ENCODE data around the gene NCK2. TPM values are rescaled to one million over a fixed set of nuclear protein-coding genes. Genes with fewer than 3 reads are reported as not detected.

NCK2 gene
- total and polyA plus RNA-seq, 9 donors = 43.1 to 89.3 (median 78.8) TPM

- Histone ChIP-seq H3K4me1 (ENCODE audit: control insufficient read depth, insufficient read depth, low read length) (peaks cover 60% of the 10 kb centered on the region), H3K27me3 (ENCODE audit: control insufficient read depth, insufficient read depth, low read length) (no peaks in the 10 kb centered on the region), H3K27ac (ENCODE audit: low read length) (peak overlapping the region; percentile 84), H3K4me3 (ENCODE audit: low read length) (no peak overlapping the region), H3K9me3 (replicated peaks; ENCODE audit: control insufficient read depth, low read depth, low read length) (no peaks in the 10 kb centered on the region), H3K36me3 (ENCODE audit: control insufficient read depth, insufficient read depth, low read length) (peaks cover 5% of the 10 kb centered on the region)
- 59% methylated on average over 4 of the region's 5 CpGs for WGBS (ENCODE audit: insufficient coverage)
- DNase-seq = peak; percentile 45
Observed at GRCh38 chr2:105772362-105772761, 27.6 kb downstream of the NCK2 start.

- Histone ChIP-seq H3K27me3 (ENCODE audit: control insufficient read depth, insufficient read depth, low read length) (no peaks in the 10 kb centered on the region), H3K36me3 (ENCODE audit: control insufficient read depth, insufficient read depth, low read length) (peaks cover 5% of the 10 kb centered on the region), H3K4me3 (ENCODE audit: low read length) (no peak overlapping the region), H3K27ac (ENCODE audit: low read length) (peak overlapping the region; percentile 84), H3K9me3 (replicated peaks; ENCODE audit: control insufficient read depth, low read depth, low read length) (no peaks in the 10 kb centered on the region), H3K4me1 (ENCODE audit: control insufficient read depth, insufficient read depth, low read length) (peaks cover 72% of the 10 kb centered on the region)
- no peak for DNase-seq
- no CpG with 5 or more reads among the region's 2 CpGs for WGBS (ENCODE audit: insufficient coverage)
Observed at GRCh38 chr2:105773568-105773967, 28.9 kb downstream of the NCK2 start.

GRCh38 chr2:105774781-105775337 is 30.1 kb downstream of the NCK2 start:
- DNase-seq = no peak
- Histone ChIP-seq H3K36me3 (ENCODE audit: control insufficient read depth, insufficient read depth, low read length) (peaks cover 5% of the 10 kb centered on the region), H3K27me3 (ENCODE audit: control insufficient read depth, insufficient read depth, low read length) (no peaks in the 10 kb centered on the region), H3K27ac (ENCODE audit: low read length) (no peak overlapping the region), H3K4me3 (ENCODE audit: low read length) (no peak overlapping the region), H3K4me1 (ENCODE audit: control insufficient read depth, insufficient read depth, low read length) (peaks cover 68% of the 10 kb centered on the region), H3K9me3 (replicated peaks; ENCODE audit: control insufficient read depth, low read depth, low read length) (no peaks in the 10 kb centered on the region)
- WGBS (ENCODE audit: insufficient coverage) = no CpG with 5 or more reads among the region's 4 CpGs

- DNase-seq = no peak
- 84% methylated on average over 7 of the region's 11 CpGs for WGBS (ENCODE audit: insufficient coverage)
- Histone ChIP-seq H3K4me1 (ENCODE audit: control insufficient read depth, insufficient read depth, low read length) (peaks cover 71% of the 10 kb centered on the region), H3K9me3 (replicated peaks; ENCODE audit: control insufficient read depth, low read depth, low read length) (no peaks in the 10 kb centered on the region), H3K4me3 (ENCODE audit: low read length) (no peak overlapping the region), H3K36me3 (ENCODE audit: control insufficient read depth, insufficient read depth, low read length) (peaks cover 6% of the 10 kb centered on the region), H3K27me3 (ENCODE audit: control insufficient read depth, insufficient read depth, low read length) (no peaks in the 10 kb centered on the region), H3K27ac (ENCODE audit: low read length) (peak overlapping the region; percentile 77)
Observed at GRCh38 chr2:105775809-105776559, 31.3 kb downstream of the NCK2 start.

GRCh38 chr2:105776560-105776928 is 31.8 kb downstream of the NCK2 start:
- Histone ChIP-seq H3K9me3 (replicated peaks; ENCODE audit: control insufficient read depth, low read depth, low read length) (no peaks in the 10 kb centered on the region), H3K36me3 (ENCODE audit: control insufficient read depth, insufficient read depth, low read length) (peaks cover 11% of the 10 kb centered on the region), H3K27ac (ENCODE audit: low read length) (peak overlapping the region; percentile 77), H3K27me3 (ENCODE audit: control insufficient read depth, insufficient read depth, low read length) (no peaks in the 10 kb centered on the region), H3K4me1 (ENCODE audit: control insufficient read depth, insufficient read depth, low read length) (peaks cover 69% of the 10 kb centered on the region), H3K4me3 (ENCODE audit: low read length) (no peak overlapping the region)
- WGBS (ENCODE audit: insufficient coverage) = 30% methylated on average over 2 of the region's 5 CpGs
- DNase-seq = no peak

GRCh38 chr2:105777031-105777482 is 32.3 kb downstream of the NCK2 start:
- 74% methylated on average over 11 of the region's 13 CpGs for WGBS (ENCODE audit: insufficient coverage)
- no peaks in the 10 kb centered on the region for H3K9me3 ChIP-seq (replicated peaks; ENCODE audit: control insufficient read depth, low read depth, low read length)
- no peaks in the 10 kb centered on the region for H3K27me3 ChIP-seq (ENCODE audit: control insufficient read depth, insufficient read depth, low read length)
- peaks cover 67% of the 10 kb centered on the region for H3K4me1 ChIP-seq (ENCODE audit: control insufficient read depth, insufficient read depth, low read length)
- no peak overlapping the region for H3K4me3 ChIP-seq (ENCODE audit: low read length)
- peak overlapping the region; percentile 77 for H3K27ac ChIP-seq (ENCODE audit: low read length)
- DNase-seq = peak; percentile 62
- peaks cover 15% of the 10 kb centered on the region for H3K36me3 ChIP-seq (ENCODE audit: control insufficient read depth, insufficient read depth, low read length)

GRCh38 chr2:105777506-105778055 is 32.9 kb downstream of the NCK2 start:
- no peak overlapping the region for H3K4me3 ChIP-seq (ENCODE audit: low read length)
- peaks cover 63% of the 10 kb centered on the region for H3K4me1 ChIP-seq (ENCODE audit: control insufficient read depth, insufficient read depth, low read length)
- 75% methylated on average over 7 of the region's 9 CpGs for WGBS (ENCODE audit: insufficient coverage)
- H3K27me3 ChIP-seq (ENCODE audit: control insufficient read depth, insufficient read depth, low read length) = no peaks in the 10 kb centered on the region
- H3K9me3 ChIP-seq (replicated peaks; ENCODE audit: control insufficient read depth, low read depth, low read length) = no peaks in the 10 kb centered on the region
- H3K36me3 ChIP-seq (ENCODE audit: control insufficient read depth, insufficient read depth, low read length) = peaks cover 14% of the 10 kb centered on the region
- H3K27ac ChIP-seq (ENCODE audit: low read length) = peak overlapping the region; percentile 77
- DNase-seq = no peak

GRCh38 chr2:105778080-105778607 is 33.4 kb downstream of the NCK2 start:
- no peaks in the 10 kb centered on the region for H3K9me3 ChIP-seq (replicated peaks; ENCODE audit: control insufficient read depth, low read depth, low read length)
- peak overlapping the region; percentile 17 for H3K27ac ChIP-seq (ENCODE audit: low read length)
- peaks cover 17% of the 10 kb centered on the region for H3K36me3 ChIP-seq (ENCODE audit: control insufficient read depth, insufficient read depth, low read length)
- DNase-seq = no peak
- H3K27me3 ChIP-seq (ENCODE audit: control insufficient read depth, insufficient read depth, low read length) = no peaks in the 10 kb centered on the region
- H3K4me1 ChIP-seq (ENCODE audit: control insufficient read depth, insufficient read depth, low read length) = peaks cover 63% of the 10 kb centered on the region
- WGBS (ENCODE audit: insufficient coverage) = 90% methylated on average over 2 of the region's 6 CpGs
- H3K4me3 ChIP-seq (ENCODE audit: low read length) = no peak overlapping the region

GRCh38 chr2:105779394-105779793 is 34.7 kb downstream of the NCK2 start:
- H3K4me1 ChIP-seq (ENCODE audit: control insufficient read depth, insufficient read depth, low read length) = peaks cover 57% of the 10 kb centered on the region
- H3K27ac ChIP-seq (ENCODE audit: low read length) = no peak overlapping the region
- no peaks in the 10 kb centered on the region for H3K27me3 ChIP-seq (ENCODE audit: control insufficient read depth, insufficient read depth, low read length)
- no peaks in the 10 kb centered on the region for H3K9me3 ChIP-seq (replicated peaks; ENCODE audit: control insufficient read depth, low read depth, low read length)
- no peak overlapping the region for H3K4me3 ChIP-seq (ENCODE audit: low read length)
- peaks cover 20% of the 10 kb centered on the region for H3K36me3 ChIP-seq (ENCODE audit: control insufficient read depth, insufficient read depth, low read length)
- DNase-seq = no peak
- WGBS (ENCODE audit: insufficient coverage) = no CpG with 5 or more reads among the region's 5 CpGs

- no peaks in the 10 kb centered on the region for H3K27me3 ChIP-seq (ENCODE audit: control insufficient read depth, insufficient read depth, low read length)
- H3K4me3 ChIP-seq (ENCODE audit: low read length) = no peak overlapping the region
- H3K27ac ChIP-seq (ENCODE audit: low read length) = no peak overlapping the region
- no peaks in the 10 kb centered on the region for H3K9me3 ChIP-seq (replicated peaks; ENCODE audit: control insufficient read depth, low read depth, low read length)
- peaks cover 20% of the 10 kb centered on the region for H3K36me3 ChIP-seq (ENCODE audit: control insufficient read depth, insufficient read depth, low read length)
- no peak for DNase-seq
- no CpG with 5 or more reads among the region's 5 CpGs for WGBS (ENCODE audit: insufficient coverage)
- H3K4me1 ChIP-seq (ENCODE audit: control insufficient read depth, insufficient read depth, low read length) = peaks cover 53% of the 10 kb centered on the region
Observed at GRCh38 chr2:105780606-105781005, 35.9 kb downstream of the NCK2 start.

All from muscle of leg (tissue), 11 donors.